ENCODE results near the gene FOXC2.

- no peak for TF ChIP-seq CTCF (optimal IDR thresholded peaks at IDR 0.05 in 1 of 3, IDR thresholded peaks at IDR 0.05 in 1 of 3, conservative IDR thresholded peaks at IDR 0.05 in 1 of 3; ENCODE audit: extremely low read depth in 1 of 3, insufficient read depth in 2 of 3, low read length in 3 of 3)
- TF ChIP-seq EZH2 (IDR thresholded peaks at IDR 0.05; ENCODE audit: low read length), result no peak
Measured at GRCh38 chr16:86581458-86581857, 14.8 kb downstream of the FOXC2 start.
